ENCODE data around the gene CBLL1.

Gene CBLL1

GRCh38 chr7:107744345-107744750 is 406 bp downstream of the CBLL1 start:
- no peak for DNase-seq (ENCODE audit: low read depth)

GRCh38 chr7:107746006-107746405 is 2.1 kb downstream of the CBLL1 start:
- DNase-seq (ENCODE audit: low read depth) = no peak

GRCh38 chr7:107751113-107751512 is 7.2 kb downstream of the CBLL1 start:
- DNase-seq (ENCODE audit: low read depth) = no peak

- no peak for DNase-seq (ENCODE audit: low read depth)
Observed at GRCh38 chr7:107754642-107755041, 10.7 kb downstream of the CBLL1 start.

GRCh38 chr7:107758667-107759066 is 14.7 kb downstream of the CBLL1 start:
- no peak for DNase-seq (ENCODE audit: low read depth)

GRCh38 chr7:107767391-107767790 is 23.4 kb downstream of the CBLL1 start:
- no peak for DNase-seq (ENCODE audit: low read depth)

GRCh38 chr7:107768263-107768662 is 24.3 kb downstream of the CBLL1 start:
- no peak for DNase-seq (ENCODE audit: low read depth)

GRCh38 chr7:107773027-107773426 is 29.1 kb downstream of the CBLL1 start:
- DNase-seq (ENCODE audit: low read depth) = no peak

GRCh38 chr7:107777702-107778101 is 33.8 kb downstream of the CBLL1 start:
- DNase-seq (ENCODE audit: low read depth) = no peak

- DNase-seq (ENCODE audit: low read depth) = no peak
Observed at GRCh38 chr7:107778283-107778682, 34.3 kb downstream of the CBLL1 start.

- no peak for DNase-seq (ENCODE audit: low read depth)
Observed at GRCh38 chr7:107779647-107780099, 35.7 kb downstream of the CBLL1 start.

- no peak for DNase-seq (ENCODE audit: low read depth)
Observed at GRCh38 chr7:107782374-107782773, 38.4 kb downstream of the CBLL1 start.

GRCh38 chr7:107783648-107784047 is 39.7 kb downstream of the CBLL1 start:
- DNase-seq (ENCODE audit: low read depth) = no peak

- no peak for DNase-seq (ENCODE audit: low read depth)
Observed at GRCh38 chr7:107785170-107785569, 41.2 kb downstream of the CBLL1 start.

GRCh38 chr7:107785926-107786325 is 42.0 kb downstream of the CBLL1 start:
- no peak for DNase-seq (ENCODE audit: low read depth)

- DNase-seq (ENCODE audit: low read depth) = no peak
Observed at GRCh38 chr7:107788216-107788615, 44.3 kb downstream of the CBLL1 start.

- no peak for DNase-seq (ENCODE audit: low read depth)
Observed at GRCh38 chr7:107788662-107789061, 44.7 kb downstream of the CBLL1 start.

- no peak for DNase-seq (ENCODE audit: low read depth)
Observed at GRCh38 chr7:107789647-107790046, 45.7 kb downstream of the CBLL1 start.

- no peak for DNase-seq (ENCODE audit: low read depth)
Observed at GRCh38 chr7:107792364-107792763, 48.4 kb downstream of the CBLL1 start.

- DNase-seq (ENCODE audit: low read depth) = no peak
Observed at GRCh38 chr7:107799647-107800264, 55.8 kb downstream of the CBLL1 start.

GRCh38 chr7:107803009-107803610 is 59.2 kb downstream of the CBLL1 start, which contains the start of gene SLC26A3:
TSS of gene SLC26A3 (minus strand) at chr7:107803223. CDS start at chr7:107794509, 8,714 bp downstream.
- no peak for DNase-seq (ENCODE audit: low read depth)

- DNase-seq (ENCODE audit: low read depth) = no peak
Observed at GRCh38 chr7:107809179-107809578, 65.2 kb downstream of the CBLL1 start.

GRCh38 chr7:107810626-107811025 is 66.7 kb downstream of the CBLL1 start:
- DNase-seq (ENCODE audit: low read depth) = no peak

Measured in activated T-cell treated with anti-CD3 and anti-CD28 coated beads for 24 hours (primary cell).